ENCODE measurements around the gene FBXO21. TPM values are rescaled to one million over a fixed set of nuclear protein-coding genes. Genes with fewer than 3 reads are reported as not detected.
"Not testable (repeated sequence)": the region's sequence is repeated elsewhere in the genome, so short reads cannot be mapped to it uniquely, and the experiment has no call there.

Gene FBXO21
- total RNA-seq, 3 donors from 2014 or later, result 64.0 to 99.0 (median 65.3) TPM

DNA sequence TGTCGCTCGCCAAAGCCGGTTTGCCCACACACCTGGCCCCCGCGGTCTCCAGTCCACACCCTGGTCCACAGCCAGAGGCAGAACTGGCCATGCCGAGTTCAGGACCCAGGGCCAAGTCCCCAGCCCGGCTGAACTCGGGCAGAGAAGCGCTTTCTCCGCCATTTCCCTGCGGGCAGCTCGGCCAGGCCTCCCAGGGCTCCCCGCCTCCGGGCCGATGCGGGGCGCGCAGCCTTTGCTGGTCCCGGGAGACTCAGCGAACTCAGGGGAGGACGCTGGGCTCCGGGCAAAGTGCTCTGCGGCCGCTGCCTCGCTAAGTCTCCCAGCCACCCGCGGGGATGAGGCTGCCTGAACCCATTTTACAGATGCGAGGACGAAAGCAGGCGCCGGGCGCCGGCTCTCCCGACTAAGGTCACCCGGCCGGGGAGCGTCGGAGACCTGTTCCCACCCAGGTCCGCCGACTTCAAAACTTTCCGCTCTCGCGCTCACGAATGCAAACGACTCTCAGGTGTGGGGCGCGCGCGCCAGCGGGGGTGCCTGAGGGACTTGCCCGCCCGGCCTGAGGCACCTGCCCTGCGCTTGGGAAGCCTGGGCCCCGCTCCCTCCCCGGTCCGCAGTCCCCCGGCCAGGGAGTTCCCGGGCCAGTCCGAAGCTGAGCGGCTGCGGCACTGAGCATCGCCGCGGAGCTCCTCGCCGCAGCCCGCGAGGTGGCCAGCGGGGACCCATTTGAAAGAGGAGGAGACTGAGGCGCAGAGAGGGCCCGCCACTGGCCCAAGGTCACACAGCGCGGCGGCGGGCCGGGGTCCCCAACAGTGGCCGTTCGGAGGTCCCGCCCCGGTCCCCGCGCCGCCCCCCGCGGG is 91.7 kb downstream of the FBXO21 start:
- Histone ChIP-seq H3K27me3 (peaks cover 2 to 15% of the 10 kb centered on the region in 2 donors), H3K4me3 (peak overlapping the region; percentile 43 to 79 (median 70)), H3K36me3 (no peaks in the 10 kb centered on the region), H3K9me3 (no peaks in the 10 kb centered on the region), H3K4me1 (no peaks in the 10 kb centered on the region), H3K27ac (peak overlapping the region; percentile 6 to 22)
- TF ChIP-seq POLR2AphosphoS5 (IDR thresholded peaks at IDR 0.05), result no peak
- TF ChIP-seq POLR2A (IDR thresholded peaks at IDR 0.05), result no peak
- TF ChIP-seq, protein P1, sequence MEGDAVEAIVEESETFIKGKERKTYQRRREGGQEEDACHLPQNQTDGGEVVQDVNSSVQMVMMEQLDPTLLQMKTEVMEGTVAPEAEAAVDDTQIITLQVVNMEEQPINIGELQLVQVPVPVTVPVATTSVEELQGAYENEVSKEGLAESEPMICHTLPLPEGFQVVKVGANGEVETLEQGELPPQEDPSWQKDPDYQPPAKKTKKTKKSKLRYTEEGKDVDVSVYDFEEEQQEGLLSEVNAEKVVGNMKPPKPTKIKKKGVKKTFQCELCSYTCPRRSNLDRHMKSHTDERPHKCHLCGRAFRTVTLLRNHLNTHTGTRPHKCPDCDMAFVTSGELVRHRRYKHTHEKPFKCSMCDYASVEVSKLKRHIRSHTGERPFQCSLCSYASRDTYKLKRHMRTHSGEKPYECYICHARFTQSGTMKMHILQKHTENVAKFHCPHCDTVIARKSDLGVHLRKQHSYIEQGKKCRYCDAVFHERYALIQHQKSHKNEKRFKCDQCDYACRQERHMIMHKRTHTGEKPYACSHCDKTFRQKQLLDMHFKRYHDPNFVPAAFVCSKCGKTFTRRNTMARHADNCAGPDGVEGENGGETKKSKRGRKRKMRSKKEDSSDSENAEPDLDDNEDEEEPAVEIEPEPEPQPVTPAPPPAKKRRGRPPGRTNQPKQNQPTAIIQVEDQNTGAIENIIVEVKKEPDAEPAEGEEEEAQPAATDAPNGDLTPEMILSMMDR (IDR thresholded peaks at IDR 0.05), result no peak
- intact Hi-C loops (cut with DNase I; ENCODE audit: low total_unique reads), result no loop called here
- no peak for DNase-seq (ENCODE audit: low spot score in 2 of 2)

- TF ChIP-seq POLR2A (IDR thresholded peaks at IDR 0.05), result no peak
- Histone ChIP-seq H3K36me3 (no peaks in the 10 kb centered on the region), H3K27ac (peak overlapping the region; percentile 6 to 22), H3K4me1 (peaks cover 0 to 2% of the 10 kb centered on the region in 2 donors), H3K4me3 (peak overlapping the region; percentile 43 to 79 (median 70)), H3K9me3 (no peaks in the 10 kb centered on the region), H3K27me3 (peaks cover 2 to 15% of the 10 kb centered on the region in 2 donors)
- intact Hi-C loops (cut with DNase I; ENCODE audit: low total_unique reads), result no loop called here
- no peak for DNase-seq (ENCODE audit: low spot score in 2 of 2)
Observed at GRCh38 chr12:117098024-117098360, 92.3 kb downstream of the FBXO21 start.

- no peaks in the 10 kb centered on the region for H3K9me3 ChIP-seq
- DNase-seq (ENCODE audit: low spot score in 2 of 2), result no peak
- peaks cover 2 to 15% of the 10 kb centered on the region in 2 donors for H3K27me3 ChIP-seq
- peaks cover 0 to 10% of the 10 kb centered on the region in 2 donors for H3K4me1 ChIP-seq
- TF ChIP-seq, protein P1 (IDR thresholded peaks at IDR 0.05), result no peak
- no peak for TF ChIP-seq POLR2AphosphoS5 (IDR thresholded peaks at IDR 0.05)
- no peak for TF ChIP-seq POLR2A (IDR thresholded peaks at IDR 0.05)
- peak overlapping the region in 2 of 3 donors; percentile 31 to 79 for H3K4me3 ChIP-seq
- peak overlapping the region; percentile 5 to 50 for H3K27ac ChIP-seq
- H3K36me3 ChIP-seq, result no peaks in the 10 kb centered on the region
- intact Hi-C loops (cut with DNase I; ENCODE audit: low total_unique reads), result no loop called here
Observed at GRCh38 chr12:117097159-117097558, 93.1 kb downstream of the FBXO21 start.

DNA sequence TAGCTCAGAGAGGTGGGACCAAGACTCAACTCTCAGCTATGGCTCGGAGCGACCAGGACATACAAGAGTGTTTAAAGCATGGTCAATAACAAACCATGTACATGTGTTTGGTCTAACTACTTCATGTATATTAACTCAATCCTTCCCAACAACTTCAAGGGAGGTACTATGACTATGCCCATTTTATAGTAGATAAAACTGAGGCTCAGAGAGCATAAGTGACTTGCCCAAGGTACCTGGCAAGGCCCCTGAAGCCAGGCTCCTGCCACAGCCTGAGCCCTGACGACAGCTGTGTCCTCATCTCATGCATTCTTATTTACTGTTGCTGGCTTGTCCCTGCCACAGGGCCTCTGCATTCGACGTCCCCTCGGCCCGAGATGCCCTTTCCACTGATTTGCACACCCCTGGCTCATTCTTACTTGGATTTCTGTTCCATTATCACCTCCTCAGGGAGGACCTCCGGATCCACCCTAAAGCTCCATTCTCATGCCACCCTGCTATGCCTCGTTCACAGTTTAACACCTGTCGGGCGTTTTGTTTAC is 93.7 kb downstream of the FBXO21 start:
- TF ChIP-seq POLR2A (IDR thresholded peaks at IDR 0.05) (no peak), POLR2AphosphoS5 (IDR thresholded peaks at IDR 0.05) (no peak)
- TF ChIP-seq, protein P1 (IDR thresholded peaks at IDR 0.05), result no peak
- DNase-seq (ENCODE audit: low spot score in 2 of 2), result no peak
- Histone ChIP-seq H3K27me3 (peaks cover 2 to 15% of the 10 kb centered on the region in 2 donors), H3K9me3 (no peaks in the 10 kb centered on the region), H3K27ac (peak overlapping the region; percentile 5 to 90), H3K4me3 (peak overlapping the region in 1 of 3 donors; percentile 79), H3K4me1 (peaks cover 0 to 10% of the 10 kb centered on the region in 2 donors), H3K36me3 (no peaks in the 10 kb centered on the region)
- intact Hi-C loops (cut with DNase I; ENCODE audit: low total_unique reads), result no loop called here

- peaks cover 2 to 15% of the 10 kb centered on the region in 2 donors for H3K27me3 ChIP-seq
- H3K4me3 ChIP-seq; H3K9me3 ChIP-seq; intact Hi-C loops (cut with DNase I; ENCODE audit: low total_unique reads); H3K36me3 ChIP-seq; DNase-seq (ENCODE audit: low spot score in 2 of 2): not testable (repeated sequence)
- H3K27ac ChIP-seq, result peak overlapping the region; percentile 19 to 90
- peaks cover 0 to 15% of the 10 kb centered on the region in 2 donors for H3K4me1 ChIP-seq
Observed at GRCh38 chr12:117095191-117095590, 95.1 kb downstream of the FBXO21 start.
